ENCODE data around the gene CPS1. TPM values are rescaled to one million over a fixed set of nuclear protein-coding genes. Genes with fewer than 3 reads are reported as not detected.

Gene CPS1
- total RNA-seq, 1 experiment from 2014 or later = 14.2 TPM

GRCh38 chr2:210727549-210727948 is 171.2 kb downstream of the CPS1 start:
- Mint-ChIP-seq H3K9me3 (no peaks in the 10 kb centered on the region; a peak in 1 of 5 replicates), H3K27ac (no peak overlapping the region), H3K4me3 (no peak overlapping the region), H3K27me3 (ENCODE audit: low read depth) (no peaks in the 10 kb centered on the region), H3K36me3 (ENCODE audit: insufficient read depth in 1 of 3, low read depth in 3 of 3) (no peaks in the 10 kb centered on the region; a peak in 1 of 7 replicates), H3K4me1 (peaks cover 6 to 10% of the 10 kb centered on the region in 2 experiments)
- no peak overlapping the region for H3K18ac ChIP-seq (ENCODE audit: insufficient read length, low read depth, low read length)
- no peak overlapping the region for H2AK5ac ChIP-seq (ENCODE audit: insufficient read length, low read length)
- H3K56ac ChIP-seq (ENCODE audit: insufficient read length, low read depth, low read length) = no peak overlapping the region
- no peak overlapping the region for H3K27ac ChIP-seq (ENCODE audit: insufficient read length, low read depth, low read length)
- H3K4ac ChIP-seq (ENCODE audit: low read depth, low read length) = no peak overlapping the region
- H3K79me2 ChIP-seq (ENCODE audit: insufficient read depth, low read length) = no peaks in the 10 kb centered on the region
- H2BK120ac ChIP-seq (ENCODE audit: low read depth, low read length, poor library complexity, severe bottlenecking) = no peak overlapping the region
- H2BK12ac ChIP-seq (ENCODE audit: insufficient read length, low read depth, low read length) = no peak overlapping the region
- H2AFZ ChIP-seq (ENCODE audit: low read length) = no peak overlapping the region
- H3K79me1 ChIP-seq (ENCODE audit: insufficient read depth, low read depth, low read length, poor library complexity, severe bottlenecking) = no peaks in the 10 kb centered on the region
- no peak overlapping the region for H3K4me2 ChIP-seq (ENCODE audit: insufficient read depth, insufficient read length, low read length)
- no peak for TF ChIP-seq CTCF (conservative IDR thresholded peaks at IDR 0.05)
- H3K9ac ChIP-seq (ENCODE audit: extremely low read depth, insufficient read length, low read length) = no peak overlapping the region
- no peak overlapping the region for H2BK5ac ChIP-seq (ENCODE audit: insufficient read length, low read length)
- no peak overlapping the region for H3K23ac ChIP-seq (ENCODE audit: insufficient read length, low read depth, low read length)
- H3K23me2 ChIP-seq (ENCODE audit: insufficient read length, low read depth, low read length, poor library complexity, severe bottlenecking) = no peaks in the 10 kb centered on the region
- H2BK20ac ChIP-seq (ENCODE audit: low read depth, low read length, poor library complexity, severe bottlenecking) = no peak overlapping the region
- H3K9me3 ChIP-seq (ENCODE audit: control insufficient read depth, low read depth, low read length) = no peaks in the 10 kb centered on the region
- H4K8ac ChIP-seq (replicated peaks; ENCODE audit: insufficient read length, low read depth, low read length) = no peak overlapping the region
- DNase-seq = no peak
- no peak overlapping the region for H4K5ac ChIP-seq (ENCODE audit: insufficient read length, low read depth, low read length)
- no peaks in the 10 kb centered on the region for H4K20me1 ChIP-seq (ENCODE audit: control insufficient read depth, insufficient read depth, insufficient read length)
- H3K4me1 ChIP-seq (ENCODE audit: insufficient read depth, low read length) = no peaks in the 10 kb centered on the region
- no peak overlapping the region for H3K14ac ChIP-seq (ENCODE audit: insufficient read depth, low read length)
- H3T11ph ChIP-seq (ENCODE audit: low read length) = no peak overlapping the region
- H3K27me3 ChIP-seq (ENCODE audit: insufficient read depth, low read length) = no peaks in the 10 kb centered on the region
- no peak overlapping the region for H2BK15ac ChIP-seq (ENCODE audit: low read depth, low read length)
- H4K91ac ChIP-seq (ENCODE audit: insufficient read length, low read depth, low read length) = no peak overlapping the region

Other genes starting within 250 kb of the CPS1 start
- not detected in 2 replicates for gene MYL1, start 241.4 kb upstream of the CPS1 start, total RNA-seq (2021)
- gene LANCL1, start 79.8 kb upstream of the CPS1 start, total RNA-seq (2021) = 47.8 and 49.9 TPM in 2 replicates

Measured in H9 (cell line).